Measurements from ENCODE around the gene SIK3. TPM values are rescaled to one million over a fixed set of nuclear protein-coding genes. Genes with fewer than 3 reads are reported as not detected.

The SIK3 gene
- total RNA-seq, 1 donor: 25.7 TPM

- no peak within 1 kb of the TSS for H2AFZ ChIP-seq (ENCODE audit: low read length)
- H3K79me2 ChIP-seq (ENCODE audit: insufficient read depth, low read length): no peaks in the 10 kb centered on the region
- no peaks in the 10 kb centered on the region for H3K27me3 ChIP-seq (ENCODE audit: insufficient read depth, low read length)
- no peaks in the 10 kb centered on the region for H4K20me1 ChIP-seq (ENCODE audit: insufficient read depth, low read length)
- H3K9me3 ChIP-seq (ENCODE audit: low read depth, low read length): no peaks in the 10 kb centered on the region
- TF ChIP-seq CTCF (IDR thresholded peaks at IDR 0.05; ENCODE audit: extremely low read depth, low read depth, low read length): no peak
- H3K4me3 ChIP-seq (ENCODE audit: insufficient read depth, low read length): no peak within 1 kb of the TSS
- peak; percentile 73 for DNase-seq (ENCODE audit: insufficient read length, low spot score, missing footprints)
- H3K4me1 ChIP-seq (ENCODE audit: insufficient read depth, low read length): no peaks in the 10 kb centered on the region
- H3K4me2 ChIP-seq (ENCODE audit: insufficient read depth, low read length): no peak within 1 kb of the TSS
- no peaks in the 10 kb centered on the region for H3K36me3 ChIP-seq (ENCODE audit: insufficient read depth, low read length)
- H3K27ac ChIP-seq (ENCODE audit: low read depth, low read length): no peak within 1 kb of the TSS
These were observed 260.8 kb downstream of the SIK3 start, which contains the start of gene APOA1 for GRCh38 chr11:116837231-116838091. Gene APOA1, minus strand, starts transcription at chr11:116837622. Its CDS starts 235 bp downstream, at chr11:116837387.

- Histone ChIP-seq H3K27me3 (ENCODE audit: insufficient read depth, low read length) (no peaks in the 10 kb centered on the region), H3K4me2 (ENCODE audit: insufficient read depth, low read length) (no peak overlapping the region), H3K79me2 (ENCODE audit: insufficient read depth, low read length) (no peaks in the 10 kb centered on the region), H3K4me1 (ENCODE audit: insufficient read depth, low read length) (no peaks in the 10 kb centered on the region), H2AFZ (ENCODE audit: low read length) (no peak overlapping the region), H3K36me3 (ENCODE audit: insufficient read depth, low read length) (no peaks in the 10 kb centered on the region), H3K4me3 (ENCODE audit: insufficient read depth, low read length) (no peak overlapping the region), H3K27ac (ENCODE audit: low read depth, low read length) (no peak overlapping the region), H3K9me3 (ENCODE audit: low read depth, low read length) (no peaks in the 10 kb centered on the region), H4K20me1 (ENCODE audit: insufficient read depth, low read length) (no peaks in the 10 kb centered on the region)
- TF ChIP-seq CTCF (IDR thresholded peaks at IDR 0.05; ENCODE audit: extremely low read depth, low read depth, low read length): no peak
- no peak for DNase-seq (ENCODE audit: insufficient read length, low spot score, missing footprints)
These were observed 261.6 kb downstream of the SIK3 start for GRCh38 chr11:116836632-116836991.

GRCh38 chr11:116835791-116836631, 262.2 kb downstream of the SIK3 start:
- no peaks in the 10 kb centered on the region for H3K9me3 ChIP-seq (ENCODE audit: low read depth, low read length)
- H3K27me3 ChIP-seq (ENCODE audit: insufficient read depth, low read length): no peaks in the 10 kb centered on the region
- H3K4me1 ChIP-seq (ENCODE audit: insufficient read depth, low read length): no peaks in the 10 kb centered on the region
- H3K36me3 ChIP-seq (ENCODE audit: insufficient read depth, low read length): no peaks in the 10 kb centered on the region
- no peaks in the 10 kb centered on the region for H3K79me2 ChIP-seq (ENCODE audit: insufficient read depth, low read length)
- H3K27ac ChIP-seq (ENCODE audit: low read depth, low read length): peak overlapping the region; percentile 1
- DNase-seq (ENCODE audit: insufficient read length, low spot score, missing footprints): peak; percentile 99
- TF ChIP-seq CTCF (IDR thresholded peaks at IDR 0.05; ENCODE audit: extremely low read depth, low read depth, low read length): peak; percentile 65
- peak overlapping the region; percentile 60 for H3K4me3 ChIP-seq (ENCODE audit: insufficient read depth, low read length)
- H3K4me2 ChIP-seq (ENCODE audit: insufficient read depth, low read length): peak overlapping the region; percentile 42
- H2AFZ ChIP-seq (ENCODE audit: low read length): peak overlapping the region; percentile 35
- no peaks in the 10 kb centered on the region for H4K20me1 ChIP-seq (ENCODE audit: insufficient read depth, low read length)

All from osteoblast (primary cell).